OCI-LY7 (cell line): ENCODE results near the gene ZMYND11.

Experiments
- EZH2phosphoT487 ChIP-seq: fragments of 200-600 bp; sonication (generic); IDR thresholded peaks from 2 replicates; pipeline ENCODE4 v1.6.1; 2018; ENCODE audit warnings: low read depth, borderline replicate concordance, mild to moderate bottlenecking, mixed run types, antibody characterized with exemption, low read length, moderate library complexity, mixed read lengths
- TF ChIP-seq, protein P1 (sequence below): fragments of 200-600 bp; sonication (generic); conservative IDR thresholded peaks from 2 replicates; pipeline ENCODE4 v1.5.1; 2014; ENCODE audit warnings: mild to moderate bottlenecking, antibody characterized with exemption, low read length, moderate library complexity, mixed read lengths

- TF ChIP-seq, protein P1, sequence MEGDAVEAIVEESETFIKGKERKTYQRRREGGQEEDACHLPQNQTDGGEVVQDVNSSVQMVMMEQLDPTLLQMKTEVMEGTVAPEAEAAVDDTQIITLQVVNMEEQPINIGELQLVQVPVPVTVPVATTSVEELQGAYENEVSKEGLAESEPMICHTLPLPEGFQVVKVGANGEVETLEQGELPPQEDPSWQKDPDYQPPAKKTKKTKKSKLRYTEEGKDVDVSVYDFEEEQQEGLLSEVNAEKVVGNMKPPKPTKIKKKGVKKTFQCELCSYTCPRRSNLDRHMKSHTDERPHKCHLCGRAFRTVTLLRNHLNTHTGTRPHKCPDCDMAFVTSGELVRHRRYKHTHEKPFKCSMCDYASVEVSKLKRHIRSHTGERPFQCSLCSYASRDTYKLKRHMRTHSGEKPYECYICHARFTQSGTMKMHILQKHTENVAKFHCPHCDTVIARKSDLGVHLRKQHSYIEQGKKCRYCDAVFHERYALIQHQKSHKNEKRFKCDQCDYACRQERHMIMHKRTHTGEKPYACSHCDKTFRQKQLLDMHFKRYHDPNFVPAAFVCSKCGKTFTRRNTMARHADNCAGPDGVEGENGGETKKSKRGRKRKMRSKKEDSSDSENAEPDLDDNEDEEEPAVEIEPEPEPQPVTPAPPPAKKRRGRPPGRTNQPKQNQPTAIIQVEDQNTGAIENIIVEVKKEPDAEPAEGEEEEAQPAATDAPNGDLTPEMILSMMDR = no peak
- TF ChIP-seq EZH2phosphoT487 = no peak
Measured at GRCh38 chr10:298033-298432, 162.8 kb downstream of the ZMYND11 start.
